H54 (cell line): ENCODE results near the gene HDAC5.
"Not testable (repeated sequence)": the region's sequence is repeated elsewhere in the genome, so short reads cannot be mapped to it uniquely, and the experiment has no call there.

Source experiments
- DNase-seq: peaks from one replicate; pipeline ENCODE4 v3.0.0; 2011; ENCODE audit warnings: low spot score, mixed read lengths; ENCODE audit not compliant: insufficient read length
- FAIRE-seq: peaks from 3 replicates; lab custom pipeline; 2011; peaks lifted over from hg19 to GRCh38; lab: Jason Lieb, UNC
- POLR2A ChIP-seq: IDR thresholded peaks from 2 replicates; pipeline ENCODE4 v1.6.1; 2011; ENCODE audit warnings: low read depth, mild to moderate bottlenecking, low read length

The HDAC5 gene

GRCh38 chr17:44110823-44111633 lies 12.4 kb downstream of the HDAC5 start:
- FAIRE-seq: no peak

GRCh38 chr17:44110011-44110686 lies 13.3 kb downstream of the HDAC5 start:
- DNase-seq (no peak), FAIRE-seq (no peak)
- TF ChIP-seq POLR2A: no peak

More at GRCh38 chr17:44110823-44111633, 12.4 kb downstream of the HDAC5 start:
- peak; percentile 95 for TF ChIP-seq POLR2A
- DNase-seq: peak; percentile 80

GRCh38 chr17:44109312-44109630 lies 14.2 kb downstream of the HDAC5 start:
- DNase-seq: no peak
- TF ChIP-seq POLR2A: no peak
- FAIRE-seq: no peak

GRCh38 chr17:44108440-44109311 lies 14.8 kb downstream of the HDAC5 start:
- no peak for FAIRE-seq
- DNase-seq: peak; percentile 88
- no peak for TF ChIP-seq POLR2A

GRCh38 chr17:44106801-44107200 lies 16.6 kb downstream of the HDAC5 start:
- DNase-seq (no peak), FAIRE-seq (no peak)
- TF ChIP-seq POLR2A: no peak

- DNase-seq: no peak
- no peak for FAIRE-seq
- no peak for TF ChIP-seq POLR2A
These were observed 17.5 kb downstream of the HDAC5 start for GRCh38 chr17:44105941-44106340.

- no peak for FAIRE-seq
- no peak for TF ChIP-seq POLR2A
- no peak for DNase-seq
These were observed 18.0 kb downstream of the HDAC5 start for GRCh38 chr17:44105483-44105882.

- no peak for TF ChIP-seq POLR2A
- no peak for FAIRE-seq
- no peak for DNase-seq
These were observed 20.4 kb downstream of the HDAC5 start for GRCh38 chr17:44102849-44103622.

GRCh38 chr17:44101858-44102257 lies 21.6 kb downstream of the HDAC5 start:
- not testable (repeated sequence) for FAIRE-seq, DNase-seq

GRCh38 chr17:44097110-44097958 lies 26.1 kb downstream of the HDAC5 start:
- no peak for DNase-seq
- no peak for TF ChIP-seq POLR2A
- no peak for FAIRE-seq

- FAIRE-seq (peak; percentile 11), DNase-seq (peak; percentile 88)
- TF ChIP-seq POLR2A: peak; percentile 50; the same call in 1 of the 2 replicates
These were observed 27.6 kb downstream of the HDAC5 start for GRCh38 chr17:44095647-44096496.

GRCh38 chr17:44095388-44095646 lies 28.1 kb downstream of the HDAC5 start:
- no peak for TF ChIP-seq POLR2A
- FAIRE-seq (no peak), DNase-seq (no peak)
